ENCODE results near the gene LRP1-AS. TPM values are rescaled to one million over a fixed set of nuclear protein-coding genes. Genes with fewer than 3 reads are reported as not detected.

LRP1-AS gene
- total RNA-seq, 1 experiment from 2014 or later = not detected

GRCh38 chr12:57195611-57196371 is 48.4 kb upstream of the LRP1-AS start (continued):
- TF ChIP-seq REST (IDR thresholded peaks at IDR 0.05; ENCODE audit: low read depth) (no peak), RAD21 (IDR thresholded peaks at IDR 0.05; ENCODE audit: low read depth) (no peak), YY1 (IDR thresholded peaks at IDR 0.05; ENCODE audit: extremely low read depth, insufficient replicate concordance, low read depth, low read length) (no peak), EZH2 (IDR thresholded peaks at IDR 0.05) (no peak), TCF7L2 (IDR thresholded peaks at IDR 0.05; ENCODE audit: borderline replicate concordance, extremely low read depth, insufficient read depth, insufficient read length) (no peak), POLR2A (IDR thresholded peaks at IDR 0.05; ENCODE audit: borderline replicate concordance, extremely low read depth, insufficient read depth, insufficient read length) (no peak), POLR2AphosphoS5 (IDR thresholded peaks at IDR 0.05; ENCODE audit: low read depth, low read length) (no peak)
- TF ChIP-seq, protein P1, sequence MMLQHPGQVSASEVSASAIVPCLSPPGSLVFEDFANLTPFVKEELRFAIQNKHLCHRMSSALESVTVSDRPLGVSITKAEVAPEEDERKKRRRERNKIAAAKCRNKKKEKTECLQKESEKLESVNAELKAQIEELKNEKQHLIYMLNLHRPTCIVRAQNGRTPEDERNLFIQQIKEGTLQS (IDR thresholded peaks at IDR 0.05) = no peak

DNA sequence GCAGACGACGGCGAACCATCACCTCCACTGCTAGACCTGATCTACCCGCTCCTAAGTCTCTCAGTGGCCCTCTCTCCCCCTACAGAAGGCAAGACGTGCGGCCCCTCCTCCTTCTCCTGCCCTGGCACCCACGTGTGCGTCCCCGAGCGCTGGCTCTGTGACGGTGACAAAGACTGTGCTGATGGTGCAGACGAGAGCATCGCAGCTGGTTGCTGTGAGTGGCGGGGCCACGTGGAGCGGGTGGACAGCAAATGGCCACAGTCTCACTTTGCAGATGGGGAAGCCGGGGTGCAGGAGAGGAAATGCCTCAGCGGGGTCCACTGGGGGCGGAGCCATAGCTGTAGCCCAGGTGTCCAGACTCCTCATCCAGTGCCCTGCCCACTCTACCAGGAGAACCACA is 47.8 kb upstream of the LRP1-AS start:
- Histone ChIP-seq H3K27me3 (ENCODE audit: insufficient read depth, low read length) (no peaks in the 10 kb centered on the region), H3K4me3 (replicated peaks in 1 of 2; ENCODE audit: low read depth in 1 of 2, low read length in 2 of 2) (no peak overlapping the region), H2AFZ (ENCODE audit: low read depth, low read length, poor library complexity, severe bottlenecking) (no peak overlapping the region), H4K20me1 (ENCODE audit: insufficient read depth) (no peaks in the 10 kb centered on the region), H3K9me2 (ENCODE audit: insufficient read depth) (no peaks in the 10 kb centered on the region), H3K4me1 (ENCODE audit: control insufficient read depth in 1 of 2, insufficient read depth in 2 of 2, low read length in 2 of 2) (no peaks in the 10 kb centered on the region), H3K9ac (ENCODE audit: low read length) (no peak overlapping the region), H3K36me3 (ENCODE audit: control insufficient read depth in 1 of 2, insufficient read depth in 2 of 2, low read length in 2 of 2) (peaks cover 0 to 3% of the 10 kb centered on the region in 2 experiments; a peak in 2 of 4 replicates), H3K27ac (ENCODE audit: low read depth, low read length) (no peak overlapping the region), H3K9me3 (ENCODE audit: control insufficient read depth in 1 of 2, insufficient read depth in 1 of 2, low read depth in 1 of 2, low read length in 2 of 2) (no peaks in the 10 kb centered on the region), H3K4me2 (ENCODE audit: low read length) (no peak overlapping the region), H3K79me2 (ENCODE audit: insufficient read depth, low read length) (no peaks in the 10 kb centered on the region)
- ATAC-seq (no peak), DNase-seq (ENCODE audit: low read depth, low spot score) (no peak)
- RAD21 ChIA-PET (ENCODE audit: low non-redundant PET in 1 of 2, low total read pairs in 2 of 2, uncharacterized antibody in 2 of 2, unreplicated experiment in 2 of 2) = interaction anchor here in 1 of 2 experiments (0.7 kb wide), 1 partner anchor 34 kb away, joined by 3 read pairs; no protein-coding TSS in a partner anchor
- TF ChIP-seq SRF (IDR thresholded peaks at IDR 0.05; ENCODE audit: low read depth) = no peak
- BruUV-seq (replicated peaks) = no TSS peak
- CTCF ChIA-PET = no interaction called here
- POLR2A ChIA-PET = no interaction called here
- intact Hi-C loops (cut with micrococcal nuclease) = no loop called here

Measured in HCT116 (cell line).